ENCODE measurements around the gene CREG2. TPM values are rescaled to one million over a fixed set of nuclear protein-coding genes. Genes with fewer than 3 reads are reported as not detected.

Gene CREG2
- total RNA-seq, 4 donors from 2014 or later = 0.38 to 2.5 (median 1.3) TPM

DNA sequence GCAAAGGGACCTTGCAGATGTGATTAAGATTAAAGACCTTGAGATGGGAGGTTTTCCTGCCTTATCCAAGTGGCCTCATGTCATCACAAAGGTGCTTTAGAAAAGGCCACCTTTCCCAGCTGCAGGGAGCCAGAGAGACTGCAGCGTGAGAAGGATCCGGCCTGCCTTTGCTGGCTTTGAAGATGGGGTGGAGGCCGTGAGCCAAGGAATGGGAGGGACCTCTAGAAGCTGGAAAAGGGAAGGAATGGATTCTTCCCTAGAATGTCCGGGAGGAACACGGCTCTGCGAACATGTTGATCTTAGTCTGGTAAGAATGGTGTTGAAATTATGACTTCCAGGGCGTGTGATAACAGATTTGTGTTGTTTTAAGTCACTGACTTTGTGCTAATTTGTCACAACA is 39.9 kb upstream of the CREG2 start:
- WGBS, 2 donors = 85 to 86% methylated on average over 7 of the region's 7 CpGs
- Histone ChIP-seq H3K9me3 (no peaks in the 10 kb centered on the region), H3K27ac (no peak overlapping the region), H3K27me3 (no peaks in the 10 kb centered on the region), H3K4me3 (no peak overlapping the region), H3K4me1 (no peaks in the 10 kb centered on the region), H3K36me3 (no peaks in the 10 kb centered on the region)
- intact Hi-C loops (cut with DNase I) = no loop called here
- no peak for TF ChIP-seq POLR2A (IDR thresholded peaks at IDR 0.05)
- TF ChIP-seq, protein P1, sequence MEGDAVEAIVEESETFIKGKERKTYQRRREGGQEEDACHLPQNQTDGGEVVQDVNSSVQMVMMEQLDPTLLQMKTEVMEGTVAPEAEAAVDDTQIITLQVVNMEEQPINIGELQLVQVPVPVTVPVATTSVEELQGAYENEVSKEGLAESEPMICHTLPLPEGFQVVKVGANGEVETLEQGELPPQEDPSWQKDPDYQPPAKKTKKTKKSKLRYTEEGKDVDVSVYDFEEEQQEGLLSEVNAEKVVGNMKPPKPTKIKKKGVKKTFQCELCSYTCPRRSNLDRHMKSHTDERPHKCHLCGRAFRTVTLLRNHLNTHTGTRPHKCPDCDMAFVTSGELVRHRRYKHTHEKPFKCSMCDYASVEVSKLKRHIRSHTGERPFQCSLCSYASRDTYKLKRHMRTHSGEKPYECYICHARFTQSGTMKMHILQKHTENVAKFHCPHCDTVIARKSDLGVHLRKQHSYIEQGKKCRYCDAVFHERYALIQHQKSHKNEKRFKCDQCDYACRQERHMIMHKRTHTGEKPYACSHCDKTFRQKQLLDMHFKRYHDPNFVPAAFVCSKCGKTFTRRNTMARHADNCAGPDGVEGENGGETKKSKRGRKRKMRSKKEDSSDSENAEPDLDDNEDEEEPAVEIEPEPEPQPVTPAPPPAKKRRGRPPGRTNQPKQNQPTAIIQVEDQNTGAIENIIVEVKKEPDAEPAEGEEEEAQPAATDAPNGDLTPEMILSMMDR (IDR thresholded peaks at IDR 0.05) = no peak
- DNase-seq = no peak

DNA sequence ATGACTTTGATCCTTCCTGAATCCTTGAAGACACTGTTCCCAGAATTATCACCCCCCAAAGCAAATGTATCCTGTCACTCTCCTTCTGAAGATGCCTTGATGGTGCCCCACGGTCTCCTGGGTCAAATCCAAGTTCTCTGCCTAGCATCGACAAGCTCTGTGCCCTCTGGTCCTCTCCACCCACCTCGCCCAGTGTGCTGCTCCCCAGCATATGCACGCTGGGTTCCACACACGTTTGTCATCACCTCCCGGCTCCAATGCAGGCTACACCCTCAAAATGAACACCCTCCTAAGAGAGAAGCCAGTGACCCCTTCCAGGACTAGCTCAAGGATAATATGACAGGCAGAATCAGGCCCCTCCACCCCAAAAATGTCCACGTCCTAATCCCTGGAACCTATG is 39.5 kb upstream of the CREG2 start:
- H3K4me1 ChIP-seq = no peaks in the 10 kb centered on the region
- DNase-seq = no peak
- H3K36me3 ChIP-seq = no peaks in the 10 kb centered on the region
- H3K4me3 ChIP-seq = no peak overlapping the region
- H3K27ac ChIP-seq = no peak overlapping the region
- intact Hi-C loops (cut with DNase I) = no loop called here
- 67 to 74% methylated on average over 3 to 6 of the region's 7 CpGs for WGBS, 2 donors
- TF ChIP-seq, protein P1 (IDR thresholded peaks at IDR 0.05) = no peak
- no peak for TF ChIP-seq POLR2A (IDR thresholded peaks at IDR 0.05)
- no peaks in the 10 kb centered on the region for H3K27me3 ChIP-seq
- no peaks in the 10 kb centered on the region for H3K9me3 ChIP-seq

DNA sequence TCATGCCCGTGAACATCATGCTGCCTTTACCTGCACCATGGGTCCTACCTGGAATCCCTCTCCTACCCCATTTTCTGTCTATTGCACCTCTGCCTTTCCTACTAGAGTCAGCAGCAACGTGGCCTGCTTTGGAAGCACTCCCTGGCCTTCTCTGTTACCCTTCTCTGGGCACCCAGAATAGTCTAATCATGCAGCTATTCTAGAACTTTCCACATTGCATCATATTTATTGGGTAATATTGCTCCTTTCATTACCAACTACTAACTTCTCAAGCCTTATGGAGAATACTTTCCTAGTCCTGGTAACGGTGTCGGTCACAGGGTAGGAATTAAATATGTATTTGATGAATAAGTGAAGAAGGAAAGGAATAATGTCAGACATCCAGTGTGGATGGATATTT is 33.3 kb upstream of the CREG2 start:
- 79 to 81% methylated on average over 4 of the region's 4 CpGs for WGBS, 2 donors
- Histone ChIP-seq H3K36me3 (no peaks in the 10 kb centered on the region), H3K4me1 (peaks cover 0 to 19% (median 5%) of the 10 kb centered on the region in 3 donors), H3K4me3 (no peak overlapping the region), H3K27ac (no peak overlapping the region), H3K27me3 (no peaks in the 10 kb centered on the region), H3K9me3 (no peaks in the 10 kb centered on the region)
- no peak for TF ChIP-seq POLR2A (IDR thresholded peaks at IDR 0.05)
- TF ChIP-seq, protein P1 (IDR thresholded peaks at IDR 0.05) = no peak
- no peak for DNase-seq
- intact Hi-C loops (cut with DNase I) = no loop called here

DNA sequence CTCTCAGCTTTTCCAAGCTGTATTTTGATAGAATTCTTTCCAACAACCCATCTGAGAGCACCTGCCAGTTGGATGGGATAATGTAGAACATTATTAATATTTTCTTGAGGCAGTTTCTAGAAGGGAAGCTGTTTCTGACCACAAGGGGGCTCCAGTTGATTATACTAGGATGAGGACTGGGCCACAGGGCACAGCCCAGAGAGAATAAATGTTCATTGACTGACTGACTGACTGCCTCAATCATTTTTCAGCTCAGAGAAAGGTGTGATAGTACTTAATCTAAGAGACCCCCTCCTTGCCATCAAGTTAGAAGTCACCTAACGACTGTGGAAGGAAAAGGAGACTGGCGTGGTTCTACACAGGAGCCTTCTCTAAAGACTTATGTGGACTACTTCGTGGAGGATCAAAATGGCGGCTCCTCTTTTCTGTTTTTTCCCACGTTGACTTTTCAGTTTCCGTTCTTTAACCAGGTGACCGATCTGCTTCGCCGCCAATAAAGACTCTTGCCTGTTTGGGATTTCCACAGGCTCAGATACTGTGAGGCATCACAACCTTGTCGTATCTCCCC is 31.9 kb upstream of the CREG2 start:
- intact Hi-C loops (cut with DNase I) = loop anchor here (5.0 kb wide), 1 partner anchor 413 kb away; no protein-coding TSS in a partner anchor
- Histone ChIP-seq H3K4me1 (peaks cover 0 to 19% (median 5%) of the 10 kb centered on the region in 3 donors), H3K9me3 (peaks cover 0 to 7% (median 0%) of the 10 kb centered on the region in 3 donors), H3K27me3 (no peaks in the 10 kb centered on the region), H3K27ac (no peak overlapping the region), H3K36me3 (no peaks in the 10 kb centered on the region), H3K4me3 (no peak overlapping the region)
- TF ChIP-seq, protein P1 (IDR thresholded peaks at IDR 0.05) = peak; percentile 71 to 85 (median 71)
- no peak for TF ChIP-seq POLR2A (IDR thresholded peaks at IDR 0.05)
- 88 to 94% methylated on average over 10 of the region's 10 CpGs for WGBS, 2 donors
- no peak for DNase-seq

DNA sequence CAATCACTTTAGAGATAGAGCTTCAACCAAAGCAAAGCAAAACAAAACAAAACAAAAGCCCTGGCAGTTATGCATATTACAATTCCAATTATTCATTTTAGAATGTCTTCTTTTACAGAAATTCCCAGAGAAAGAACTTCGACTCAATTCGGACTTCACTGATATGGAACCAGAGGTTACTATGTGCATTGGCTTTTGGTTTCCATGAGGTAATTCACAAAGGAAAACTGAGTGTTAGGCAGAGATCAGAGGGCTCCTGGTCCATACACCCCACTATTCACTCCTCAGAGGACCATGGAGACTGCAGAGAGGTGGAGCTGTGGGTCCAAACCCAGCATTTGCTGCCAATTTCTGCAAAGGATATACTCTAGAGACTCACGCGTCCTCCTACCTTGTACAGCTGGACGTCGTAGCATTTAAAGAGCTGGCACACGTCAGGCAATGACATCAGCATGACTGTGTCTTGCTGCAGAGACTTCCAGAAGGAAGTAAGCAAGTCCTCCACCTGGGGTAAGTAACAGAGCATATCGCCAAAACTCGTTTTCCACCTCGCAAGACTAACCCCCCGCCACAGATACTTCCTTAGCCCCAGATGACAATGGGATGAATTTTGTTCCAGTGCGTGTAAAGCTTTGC is 31.3 kb upstream of the CREG2 start:
- H3K4me1 ChIP-seq = peaks cover 0 to 19% (median 5%) of the 10 kb centered on the region in 3 donors
- 61 to 68% methylated on average over 10 to 12 of the region's 12 CpGs for WGBS, 2 donors
- no peaks in the 10 kb centered on the region for H3K36me3 ChIP-seq
- no peak overlapping the region for H3K4me3 ChIP-seq
- DNase-seq = no peak
- TF ChIP-seq POLR2A (IDR thresholded peaks at IDR 0.05) = no peak
- TF ChIP-seq, protein P1 (IDR thresholded peaks at IDR 0.05) = no peak
- intact Hi-C loops (cut with DNase I) = loop anchor here (5.0 kb wide), 1 partner anchor 414 kb away; no protein-coding TSS in a partner anchor
- no peak overlapping the region for H3K27ac ChIP-seq
- peaks cover 0 to 7% (median 0%) of the 10 kb centered on the region in 3 donors for H3K9me3 ChIP-seq
- H3K27me3 ChIP-seq = no peaks in the 10 kb centered on the region

All from esophagus squamous epithelium (tissue), 5 donors.